DND-41 (cell line): ENCODE data around the gene CTDSP2.

ENCODE experiments used
- ATAC-seq: fragments of 200-7000 bp; cut with Tn5 transposase; 3 replicates; pipeline ENCODE4 v1.9.1; 2021; ENCODE audit warnings: low read depth; ENCODE audit not compliant: insufficient read depth
- DNase-seq: peaks from one replicate; pipeline ENCODE4 v3.0.0-alpha.2; 2020
- H2AFZ ChIP-seq: 2 replicates; pipeline ENCODE4 v1.6.0; 2012; ENCODE audit warnings: low read depth, low read length
- H3K27ac ChIP-seq: 2 replicates; pipeline ENCODE4 v1.5.1; 2012; ENCODE audit warnings: low read length, inconsistent platforms
- H3K27me3 ChIP-seq: fragments of 200-600 bp; sonication (generic); 2 replicates; pipeline ENCODE4 v1.6.0; 2012; ENCODE audit warnings: low read length, mild to moderate bottlenecking, inconsistent platforms; ENCODE audit not compliant: insufficient read depth, poor library complexity
- H3K36me3 ChIP-seq: 2 replicates; pipeline ENCODE4 v1.5.1; 2012; ENCODE audit warnings: low read length, inconsistent platforms; ENCODE audit not compliant: insufficient read depth
- H3K4me1 ChIP-seq: 2 replicates; pipeline ENCODE4 v1.5.1; 2012; ENCODE audit warnings: mild to moderate bottlenecking, low read length; ENCODE audit not compliant: insufficient read depth
- H3K4me2 ChIP-seq: 2 replicates; pipeline ENCODE4 v1.6.0; 2012; ENCODE audit warnings: mild to moderate bottlenecking, moderate library complexity, low read length, inconsistent platforms; ENCODE audit not compliant: insufficient read depth
- H3K4me3 ChIP-seq, 2 experiments: fragments of 200-600 bp in 1 of 2; shearing (Covaris generic) in 1 of 2; 2 replicates each; pipeline ENCODE4 v1.5.1; 2012 to 2016; ENCODE audit warnings: inconsistent platforms in 2 of 2, low read length in 2 of 2, mild to moderate bottlenecking in 2 of 2, low read depth in 1 of 2, moderate library complexity in 1 of 2
- H3K79me2 ChIP-seq: 2 replicates; pipeline ENCODE4 v1.6.0; 2012; ENCODE audit warnings: low read length, inconsistent platforms; ENCODE audit not compliant: insufficient read depth
- H3K9ac ChIP-seq: 2 replicates; pipeline ENCODE4 v1.6.0; 2012; ENCODE audit warnings: low read depth, mild to moderate bottlenecking, inconsistent platforms, low read length, moderate library complexity
- H3K9me3 ChIP-seq: 2 replicates; pipeline ENCODE4 v1.5.1; 2012; ENCODE audit warnings: low read length, moderate library complexity, mild to moderate bottlenecking, inconsistent platforms; ENCODE audit not compliant: insufficient read depth, severe bottlenecking
- H4K20me1 ChIP-seq: 2 replicates; pipeline ENCODE4 v1.6.0; 2012; ENCODE audit warnings: low read length; ENCODE audit not compliant: insufficient read depth
- CTCF ChIP-seq: IDR thresholded peaks from 2 replicates; pipeline ENCODE4 v1.5.1; 2012; ENCODE audit warnings: borderline replicate concordance, low read length, moderate library complexity, mild to moderate bottlenecking; ENCODE audit not compliant: poor library complexity, severe bottlenecking; ENCODE audit errors: extremely low read depth
- EZH2 ChIP-seq: IDR thresholded peaks from 3 replicates; pipeline ENCODE4 v1.6.1; 2012; ENCODE audit warnings: borderline replicate concordance, low read depth, mild to moderate bottlenecking, moderate library complexity, low read length, inconsistent platforms; ENCODE audit not compliant: severe bottlenecking

CTDSP2 gene

GRCh38 chr12:57779736-57780135 lies 66.8 kb downstream of the CTDSP2 start:
- TF ChIP-seq EZH2 = no peak
- TF ChIP-seq CTCF = no peak
- Histone ChIP-seq H2AFZ (no peak overlapping the region), H3K79me2 (peaks cover 20% of the 10 kb centered on the region), H3K9me3 (no peaks in the 10 kb centered on the region), H3K27me3 (no peaks in the 10 kb centered on the region), H3K4me3 (no peak overlapping the region), H3K4me1 (peaks cover 35% of the 10 kb centered on the region), H3K36me3 (peaks cover 15% of the 10 kb centered on the region), H3K27ac (no peak overlapping the region), H4K20me1 (no peaks in the 10 kb centered on the region; the same call in 1 of the 2 replicates), H3K4me2 (no peak overlapping the region), H3K9ac (no peak overlapping the region)
- no peak for DNase-seq
- ATAC-seq = no peak

GRCh38 chr12:57777911-57778310 lies 68.6 kb downstream of the CTDSP2 start:
- DNase-seq (no peak), ATAC-seq (no peak)
- TF ChIP-seq EZH2 = no peak
- TF ChIP-seq CTCF = no peak
- peaks cover 6% of the 10 kb centered on the region for H3K79me2 ChIP-seq
- no peak overlapping the region for H3K9ac ChIP-seq
- H4K20me1 ChIP-seq = no peaks in the 10 kb centered on the region; the same call in 1 of the 2 replicates
- no peak overlapping the region for H3K4me3 ChIP-seq
- H3K36me3 ChIP-seq = peaks cover 8% of the 10 kb centered on the region; the same call in 1 of the 2 replicates
- no peaks in the 10 kb centered on the region for H3K9me3 ChIP-seq
- H3K27ac ChIP-seq = no peak overlapping the region
- no peak overlapping the region for H2AFZ ChIP-seq
- no peak overlapping the region for H3K4me2 ChIP-seq
- H3K4me1 ChIP-seq = peaks cover 28% of the 10 kb centered on the region
- H3K27me3 ChIP-seq = no peaks in the 10 kb centered on the region

- Histone ChIP-seq H3K9me3 (no peaks in the 10 kb centered on the region), H3K27me3 (no peaks in the 10 kb centered on the region), H3K36me3 (peaks cover 6% of the 10 kb centered on the region; the same call in 1 of the 2 replicates), H3K4me1 (peaks cover 30% of the 10 kb centered on the region), H4K20me1 (no peaks in the 10 kb centered on the region), H2AFZ (no peak overlapping the region), H3K4me3 (no peak overlapping the region), H3K9ac (no peak overlapping the region), H3K79me2 (peaks cover 6% of the 10 kb centered on the region), H3K27ac (no peak overlapping the region), H3K4me2 (no peak overlapping the region)
- TF ChIP-seq EZH2 (no peak), CTCF (no peak)
- no peak for ATAC-seq
- DNase-seq = no peak
These were observed 69.2 kb downstream of the CTDSP2 start for GRCh38 chr12:57777367-57777766.

GRCh38 chr12:57776247-57776587 lies 70.3 kb downstream of the CTDSP2 start:
- Histone ChIP-seq H3K36me3 (peaks cover 6% of the 10 kb centered on the region; the same call in 1 of the 2 replicates), H4K20me1 (no peaks in the 10 kb centered on the region), H3K9me3 (no peaks in the 10 kb centered on the region), H3K79me2 (peaks cover 9% of the 10 kb centered on the region), H3K9ac (no peak overlapping the region), H3K27me3 (no peaks in the 10 kb centered on the region), H3K4me3 (no peak overlapping the region), H2AFZ (no peak overlapping the region), H3K4me2 (no peak overlapping the region), H3K4me1 (peaks cover 23% of the 10 kb centered on the region), H3K27ac (no peak overlapping the region)
- TF ChIP-seq EZH2 (no peak), CTCF (no peak)
- ATAC-seq (no peak), DNase-seq (no peak)
